WERI-Rb-1 (cell line): ENCODE results near the gene OR10G8.
A peak's percentile ranks its signal among the peaks of the same experiment; 100 is the strongest.

ENCODE experiments used
- DNase-seq: peaks from one replicate; pipeline ENCODE4 v3.0.0-alpha.2; 2020
- H3K27ac ChIP-seq: fragments of 250-450 bp; sonication (Bioruptor Pico); 2 replicates; pipeline ENCODE4 v1.5.1; 2020; ENCODE audit warnings: mild to moderate bottlenecking, moderate library complexity
- H3K27me3 ChIP-seq: fragments of 250-450 bp; sonication (Bioruptor Pico); 2 replicates; pipeline ENCODE4 v1.5.1; 2021; ENCODE audit warnings: mild to moderate bottlenecking, low read depth, moderate library complexity; ENCODE audit not compliant: insufficient read depth, severe bottlenecking
- H3K36me3 ChIP-seq: fragments of 250-450 bp; sonication (Bioruptor Pico); 2 replicates; pipeline ENCODE4 v1.5.1; 2020; ENCODE audit warnings: mild to moderate bottlenecking, moderate library complexity
- H3K4me3 ChIP-seq: 2 replicates; pipeline ENCODE4 v1.5.1; 2011; ENCODE audit warnings: low read depth, mild to moderate bottlenecking, control low read depth, low read length
- H3K9me3 ChIP-seq: fragments of 250-450 bp; sonication (Bioruptor Pico); 2 replicates; pipeline ENCODE4 v1.5.1; 2021; ENCODE audit warnings: mild to moderate bottlenecking, moderate library complexity; ENCODE audit not compliant: severe bottlenecking
- TF ChIP-seq, protein P1 (sequence below): IDR thresholded peaks from 2 replicates; pipeline ENCODE4 v1.5.1; 2011; ENCODE audit warnings: low read depth, mild to moderate bottlenecking, control low read depth, inconsistent platforms, low read length

OR10G8 gene

DNA sequence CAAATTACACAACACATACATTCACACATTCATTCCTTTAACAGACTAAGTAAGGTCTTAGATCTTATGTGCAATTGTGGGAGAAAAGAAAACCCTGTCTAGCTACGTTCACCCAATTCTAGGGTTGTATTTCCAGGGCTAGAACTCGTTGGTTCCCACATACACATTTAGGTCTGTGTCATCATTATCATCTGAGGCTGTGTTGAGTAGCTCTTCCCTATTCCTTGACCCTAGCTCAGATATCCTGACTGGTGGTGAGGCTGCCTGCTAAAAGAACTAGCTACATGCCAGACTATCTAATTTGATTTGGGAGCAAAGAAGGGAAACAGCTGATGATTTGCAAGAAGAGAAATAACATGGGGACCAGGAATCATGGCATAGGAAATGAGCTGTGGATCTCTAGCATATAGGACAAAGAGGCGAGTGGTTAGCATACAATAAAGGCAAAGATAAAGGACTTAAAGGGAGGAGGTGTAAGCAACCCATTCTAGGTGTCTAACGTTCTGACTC is 42.1 kb downstream of the OR10G8 start:
- Histone ChIP-seq H3K36me3 (no peaks in the 10 kb centered on the region), H3K27ac (no peak overlapping the region), H3K9me3 (no peaks in the 10 kb centered on the region), H3K27me3 (no peaks in the 10 kb centered on the region), H3K4me3 (no peak overlapping the region)
- DNase-seq: no peak
- TF ChIP-seq, protein P1, sequence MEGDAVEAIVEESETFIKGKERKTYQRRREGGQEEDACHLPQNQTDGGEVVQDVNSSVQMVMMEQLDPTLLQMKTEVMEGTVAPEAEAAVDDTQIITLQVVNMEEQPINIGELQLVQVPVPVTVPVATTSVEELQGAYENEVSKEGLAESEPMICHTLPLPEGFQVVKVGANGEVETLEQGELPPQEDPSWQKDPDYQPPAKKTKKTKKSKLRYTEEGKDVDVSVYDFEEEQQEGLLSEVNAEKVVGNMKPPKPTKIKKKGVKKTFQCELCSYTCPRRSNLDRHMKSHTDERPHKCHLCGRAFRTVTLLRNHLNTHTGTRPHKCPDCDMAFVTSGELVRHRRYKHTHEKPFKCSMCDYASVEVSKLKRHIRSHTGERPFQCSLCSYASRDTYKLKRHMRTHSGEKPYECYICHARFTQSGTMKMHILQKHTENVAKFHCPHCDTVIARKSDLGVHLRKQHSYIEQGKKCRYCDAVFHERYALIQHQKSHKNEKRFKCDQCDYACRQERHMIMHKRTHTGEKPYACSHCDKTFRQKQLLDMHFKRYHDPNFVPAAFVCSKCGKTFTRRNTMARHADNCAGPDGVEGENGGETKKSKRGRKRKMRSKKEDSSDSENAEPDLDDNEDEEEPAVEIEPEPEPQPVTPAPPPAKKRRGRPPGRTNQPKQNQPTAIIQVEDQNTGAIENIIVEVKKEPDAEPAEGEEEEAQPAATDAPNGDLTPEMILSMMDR: no peak

DNA sequence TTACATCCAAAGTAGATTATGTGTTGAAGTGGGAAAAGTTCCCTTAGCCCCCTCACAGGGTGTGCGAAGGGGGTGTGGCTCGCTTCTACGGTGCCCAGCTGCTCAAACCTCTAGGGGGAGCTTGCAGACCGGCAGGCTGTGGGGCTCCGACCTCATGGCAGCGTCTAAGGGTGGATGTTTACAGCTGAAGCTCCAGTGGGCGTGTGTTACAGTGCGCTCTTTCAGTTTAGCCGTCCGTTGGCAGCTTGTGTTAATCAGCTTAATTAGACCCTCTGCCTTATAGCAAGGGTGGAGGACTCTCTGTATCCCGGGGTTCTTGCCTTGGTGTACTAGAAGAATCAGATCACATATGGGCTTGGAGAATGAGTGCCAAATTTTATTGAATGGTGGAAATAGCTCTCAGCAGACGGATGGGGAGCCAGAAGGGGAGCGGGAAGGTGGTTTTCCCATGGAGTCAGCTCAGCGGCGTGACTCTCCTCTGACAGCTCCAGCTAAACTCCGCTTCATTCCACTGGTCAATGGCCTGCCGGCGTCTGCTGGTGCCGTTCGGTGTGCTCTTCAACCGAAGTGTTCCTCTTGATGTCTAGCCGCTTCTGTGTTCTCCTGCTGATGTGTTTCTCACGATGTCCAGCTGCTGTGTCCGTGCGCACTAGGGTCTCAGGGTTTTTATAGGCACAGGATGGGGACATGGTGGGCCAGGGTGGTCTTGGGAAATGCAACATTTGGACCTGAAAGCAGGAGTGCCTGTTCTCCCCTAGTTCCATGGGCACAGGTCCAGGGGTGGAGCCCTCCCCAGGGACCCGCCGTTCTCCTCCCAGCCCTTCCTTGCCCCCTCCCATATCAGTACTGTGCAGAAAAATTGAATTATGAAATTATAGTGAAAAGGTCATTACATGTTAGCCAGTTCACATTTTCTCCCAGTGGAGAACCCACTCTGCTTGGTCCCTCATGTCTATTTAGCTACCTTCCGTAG is 43.1 kb downstream of the OR10G8 start:
- TF ChIP-seq, protein P1: peak; percentile 87
- DNase-seq: peak; percentile 91

DNA sequence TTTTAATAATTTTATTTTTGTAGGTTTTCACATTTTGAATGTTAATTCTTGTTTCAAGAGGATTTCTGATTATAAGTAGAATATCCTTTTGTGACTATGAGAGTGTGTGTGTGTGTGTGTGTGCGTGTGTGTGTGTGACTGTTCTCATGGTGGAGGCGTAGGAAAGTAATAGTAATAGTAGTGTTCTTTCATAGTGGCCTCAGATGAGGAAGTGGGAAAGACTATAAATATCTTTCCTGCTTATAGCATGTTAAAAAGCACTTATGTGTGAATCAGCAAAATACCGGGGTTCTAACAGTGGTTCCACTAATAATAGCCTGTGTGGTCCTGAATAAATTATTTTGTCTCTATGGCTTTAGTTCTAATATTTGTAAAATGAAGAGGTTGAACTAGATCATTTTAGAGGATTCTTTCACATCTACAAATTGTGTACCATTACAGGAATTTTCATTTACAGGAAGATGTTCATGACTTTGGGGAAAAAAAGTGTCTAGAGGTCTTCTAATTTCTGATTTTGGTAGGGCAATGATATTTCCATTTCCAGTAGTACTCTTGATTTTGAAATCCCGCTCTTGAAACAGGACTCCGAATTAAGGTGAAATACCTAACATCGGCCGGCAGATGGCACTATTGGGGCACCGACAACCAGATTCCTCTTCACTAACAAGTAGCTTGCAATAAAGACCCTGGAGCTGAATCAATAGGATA is 44.5 kb downstream of the OR10G8 start:
- Histone ChIP-seq H3K36me3 (no peaks in the 10 kb centered on the region), H3K27me3 (no peaks in the 10 kb centered on the region), H3K4me3 (no peak overlapping the region), H3K27ac (no peak overlapping the region), H3K9me3 (no peaks in the 10 kb centered on the region)
- TF ChIP-seq, protein P1: peak; percentile 40
- DNase-seq: peak; percentile 73

More for the DNA sequence above, 43.1 kb downstream of the OR10G8 start:
- Histone ChIP-seq H3K36me3 (no peaks in the 10 kb centered on the region), H3K27ac (peak overlapping the region; percentile 37), H3K27me3 (no peaks in the 10 kb centered on the region), H3K9me3 (no peaks in the 10 kb centered on the region), H3K4me3 (peak overlapping the region; percentile 39)

DNA sequence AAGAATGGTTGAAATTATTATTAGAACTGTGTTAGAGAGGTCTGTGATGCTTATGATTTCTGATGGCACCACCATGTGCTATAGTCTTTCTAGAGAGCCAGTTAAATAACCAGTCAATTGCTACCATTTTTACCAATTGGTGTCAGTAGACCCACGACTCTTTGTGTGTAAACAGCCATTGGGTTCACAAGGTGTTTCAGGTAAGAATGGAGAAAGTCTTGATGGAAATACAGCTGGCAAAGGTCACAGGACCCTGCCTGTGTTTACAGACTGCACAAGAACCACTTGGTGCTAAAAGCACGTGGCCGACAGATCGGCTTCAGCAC is 45.0 kb downstream of the OR10G8 start:
- H3K36me3 ChIP-seq: no peaks in the 10 kb centered on the region
- no peaks in the 10 kb centered on the region for H3K27me3 ChIP-seq
- H3K4me3 ChIP-seq: no peak overlapping the region
- no peaks in the 10 kb centered on the region for H3K9me3 ChIP-seq
- no peak for DNase-seq
- H3K27ac ChIP-seq: no peak overlapping the region
- TF ChIP-seq, protein P1: no peak

DNA sequence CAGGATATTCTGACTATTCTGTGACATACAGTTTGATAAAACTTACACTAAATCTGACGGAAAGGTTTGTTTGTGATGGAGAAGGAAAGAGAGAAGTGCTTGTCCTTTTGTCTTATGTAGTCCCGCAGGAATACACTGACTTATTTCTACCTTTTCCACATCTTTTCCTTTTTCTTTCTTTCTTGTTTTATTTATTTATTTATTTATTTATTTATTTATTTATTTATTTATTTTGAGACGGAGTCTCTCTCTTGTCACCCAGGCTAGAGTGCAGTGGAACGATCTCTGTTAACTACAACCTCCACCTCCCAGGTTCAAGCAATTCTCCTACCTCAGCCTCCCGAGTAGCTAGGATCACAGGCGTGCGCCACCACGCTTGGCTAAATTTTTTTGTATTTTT is 45.5 kb downstream of the OR10G8 start:
- Histone ChIP-seq H3K36me3 (no peaks in the 10 kb centered on the region), H3K4me3 (no peak overlapping the region), H3K27ac (no peak overlapping the region), H3K27me3 (no peaks in the 10 kb centered on the region), H3K9me3 (no peaks in the 10 kb centered on the region)
- TF ChIP-seq, protein P1: no peak
- DNase-seq: no peak
